ENCODE data around the gene ARIH1.
A peak's percentile ranks its signal among the peaks of the same experiment; 100 is the strongest.
"Not testable (repeated sequence)": the region's sequence is repeated elsewhere in the genome, so short reads cannot be mapped to it uniquely, and the experiment has no call there.

ARIH1 gene, protein sequence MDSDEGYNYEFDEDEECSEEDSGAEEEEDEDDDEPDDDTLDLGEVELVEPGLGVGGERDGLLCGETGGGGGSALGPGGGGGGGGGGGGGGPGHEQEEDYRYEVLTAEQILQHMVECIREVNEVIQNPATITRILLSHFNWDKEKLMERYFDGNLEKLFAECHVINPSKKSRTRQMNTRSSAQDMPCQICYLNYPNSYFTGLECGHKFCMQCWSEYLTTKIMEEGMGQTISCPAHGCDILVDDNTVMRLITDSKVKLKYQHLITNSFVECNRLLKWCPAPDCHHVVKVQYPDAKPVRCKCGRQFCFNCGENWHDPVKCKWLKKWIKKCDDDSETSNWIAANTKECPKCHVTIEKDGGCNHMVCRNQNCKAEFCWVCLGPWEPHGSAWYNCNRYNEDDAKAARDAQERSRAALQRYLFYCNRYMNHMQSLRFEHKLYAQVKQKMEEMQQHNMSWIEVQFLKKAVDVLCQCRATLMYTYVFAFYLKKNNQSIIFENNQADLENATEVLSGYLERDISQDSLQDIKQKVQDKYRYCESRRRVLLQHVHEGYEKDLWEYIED

GRCh38 chr15:72473614-72474465 lies at the start of gene ARIH1:
Gene ARIH1, plus strand, starts transcription at chr15:72474330. Its CDS starts 310 bp downstream, at chr15:72474640.
- DNase-seq (ENCODE audit: low spot score) = peak; percentile 95

- DNase-seq (ENCODE audit: low spot score) = no peak
Observed at GRCh38 chr15:72426753-72427152, 47.4 kb upstream of the ARIH1 start.

DNA sequence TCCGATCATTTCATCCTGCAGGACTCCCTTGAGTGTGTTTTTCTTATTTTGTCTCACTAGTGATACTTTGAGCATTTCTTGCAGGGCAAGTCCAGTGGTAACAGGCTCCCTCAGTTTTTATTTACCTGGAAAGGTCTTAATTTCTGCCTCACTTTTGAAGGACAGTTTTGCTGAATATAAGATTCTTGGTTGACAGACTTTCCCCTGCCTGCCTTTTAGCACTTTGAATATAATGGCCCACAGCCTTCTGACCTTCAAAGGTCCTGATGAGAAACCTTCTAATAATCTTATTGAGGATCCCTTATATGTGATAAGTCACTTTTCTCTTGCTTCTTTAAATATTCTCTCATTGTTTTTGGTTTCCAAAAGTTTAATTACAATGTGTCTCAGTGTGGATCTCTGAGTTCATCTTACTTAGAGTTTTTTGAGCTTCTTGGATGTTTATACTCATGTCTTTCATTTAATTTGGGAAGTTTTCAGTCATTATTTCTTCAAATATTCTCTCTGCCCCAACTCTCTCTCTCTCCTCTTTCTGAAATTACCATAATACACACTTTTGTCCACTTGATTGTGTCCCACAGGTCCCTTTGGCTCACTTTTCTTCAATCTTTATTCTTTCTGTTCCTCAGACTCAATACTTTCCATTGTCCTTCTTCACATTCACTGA lies 36.3 kb upstream of the ARIH1 start:
- no peak for DNase-seq (ENCODE audit: low spot score)

- not testable (repeated sequence) for DNase-seq (ENCODE audit: low spot score)
Observed at GRCh38 chr15:72442848-72443247, 31.3 kb upstream of the ARIH1 start.

- no peak for DNase-seq (ENCODE audit: low spot score)
Observed at GRCh38 chr15:72445426-72445825, 28.7 kb upstream of the ARIH1 start.

GRCh38 chr15:72450805-72451204 lies 23.3 kb upstream of the ARIH1 start:
- DNase-seq (ENCODE audit: low spot score) = no peak

DNA sequence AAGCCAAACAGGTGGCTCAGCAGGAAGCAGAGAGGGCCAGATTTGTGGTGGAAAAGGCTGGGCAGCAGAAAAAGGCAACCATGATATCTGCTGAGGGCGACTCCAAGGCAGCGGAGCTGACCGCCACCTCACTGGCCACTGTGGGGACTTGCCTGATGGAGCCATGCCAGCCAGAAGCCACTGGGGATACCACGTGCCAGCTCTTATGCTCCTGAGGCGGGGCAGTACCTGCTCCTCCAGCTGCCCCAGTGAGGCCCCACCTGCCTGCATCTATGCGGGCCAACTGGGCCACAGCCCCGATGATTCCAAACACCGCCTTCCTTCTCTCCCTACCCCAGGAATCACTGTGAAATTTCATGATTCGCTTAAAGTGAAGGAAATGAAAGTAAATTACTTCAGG lies 22.9 kb upstream of the ARIH1 start:
- DNase-seq (ENCODE audit: low spot score) = no peak

- DNase-seq (ENCODE audit: low spot score) = no peak
Observed at GRCh38 chr15:72456684-72457083, 17.4 kb upstream of the ARIH1 start.

DNA sequence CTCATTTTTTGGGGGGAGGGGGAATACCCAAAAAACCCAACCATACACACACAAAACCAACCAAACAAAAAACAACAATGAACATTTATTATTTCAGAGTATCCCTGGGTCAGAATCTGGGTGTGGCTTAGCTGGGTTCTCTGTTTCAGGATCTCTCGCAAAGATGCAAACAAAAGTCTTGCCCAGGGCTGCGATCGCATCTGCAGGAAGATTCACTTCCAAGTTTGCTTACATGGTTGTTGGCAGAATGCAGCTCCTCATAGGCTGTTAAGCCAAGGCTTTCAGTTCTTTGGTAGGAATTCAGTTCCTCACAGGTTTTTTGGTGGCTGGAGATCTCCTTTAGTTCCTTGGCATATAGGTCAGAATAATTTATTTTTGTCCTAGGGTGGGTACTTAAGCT lies 13.7 kb upstream of the ARIH1 start:
- no peak for DNase-seq (ENCODE audit: low spot score)

GRCh38 chr15:72463702-72464101 lies 10.4 kb upstream of the ARIH1 start:
- DNase-seq (ENCODE audit: low spot score) = no peak

DNA sequence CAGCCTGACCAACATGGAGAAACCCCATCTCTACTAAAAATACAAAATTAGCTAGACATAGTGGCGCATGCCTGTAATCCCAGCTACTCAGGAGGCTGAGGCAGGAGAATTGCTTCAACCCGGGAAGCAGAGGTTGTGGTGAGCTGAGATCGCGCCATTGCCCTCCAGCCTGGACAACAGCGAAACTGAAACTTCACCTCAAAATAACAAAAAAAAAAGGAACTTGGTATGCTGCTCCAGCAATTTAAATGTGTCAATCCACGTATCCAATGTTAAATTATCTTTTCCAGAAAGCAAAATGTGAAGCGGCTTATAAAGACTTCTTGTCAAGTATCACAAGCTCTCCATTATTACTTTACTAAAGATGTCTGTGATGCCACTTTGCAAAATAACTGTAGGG lies 9.9 kb upstream of the ARIH1 start:
- DNase-seq (ENCODE audit: low spot score) = no peak

- no peak for DNase-seq (ENCODE audit: low spot score)
Observed at GRCh38 chr15:72468103-72468502, 6.0 kb upstream of the ARIH1 start.

- peak; percentile 64 for DNase-seq (ENCODE audit: low spot score)
Observed at GRCh38 chr15:72472992-72473610, 1.0 kb upstream of the ARIH1 start.

DNA sequence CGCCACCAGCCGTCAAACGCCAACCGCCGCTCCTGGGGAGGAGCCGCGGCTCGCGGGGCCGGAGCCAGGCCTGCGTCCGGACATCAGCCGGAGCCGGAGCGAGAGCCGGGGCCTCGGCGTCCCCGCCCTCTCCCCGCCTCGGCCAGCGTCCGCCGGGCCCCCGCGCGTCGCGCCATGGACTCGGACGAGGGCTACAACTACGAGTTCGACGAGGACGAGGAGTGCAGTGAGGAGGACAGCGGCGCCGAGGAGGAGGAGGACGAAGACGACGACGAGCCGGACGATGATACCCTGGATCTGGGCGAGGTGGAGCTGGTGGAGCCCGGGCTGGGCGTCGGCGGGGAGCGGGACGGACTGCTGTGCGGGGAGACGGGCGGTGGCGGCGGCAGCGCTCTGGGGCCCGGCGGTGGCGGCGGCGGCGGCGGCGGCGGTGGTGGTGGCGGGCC lies 359 bp downstream of the ARIH1 start:
- DNase-seq (ENCODE audit: low spot score) = no peak

DNA sequence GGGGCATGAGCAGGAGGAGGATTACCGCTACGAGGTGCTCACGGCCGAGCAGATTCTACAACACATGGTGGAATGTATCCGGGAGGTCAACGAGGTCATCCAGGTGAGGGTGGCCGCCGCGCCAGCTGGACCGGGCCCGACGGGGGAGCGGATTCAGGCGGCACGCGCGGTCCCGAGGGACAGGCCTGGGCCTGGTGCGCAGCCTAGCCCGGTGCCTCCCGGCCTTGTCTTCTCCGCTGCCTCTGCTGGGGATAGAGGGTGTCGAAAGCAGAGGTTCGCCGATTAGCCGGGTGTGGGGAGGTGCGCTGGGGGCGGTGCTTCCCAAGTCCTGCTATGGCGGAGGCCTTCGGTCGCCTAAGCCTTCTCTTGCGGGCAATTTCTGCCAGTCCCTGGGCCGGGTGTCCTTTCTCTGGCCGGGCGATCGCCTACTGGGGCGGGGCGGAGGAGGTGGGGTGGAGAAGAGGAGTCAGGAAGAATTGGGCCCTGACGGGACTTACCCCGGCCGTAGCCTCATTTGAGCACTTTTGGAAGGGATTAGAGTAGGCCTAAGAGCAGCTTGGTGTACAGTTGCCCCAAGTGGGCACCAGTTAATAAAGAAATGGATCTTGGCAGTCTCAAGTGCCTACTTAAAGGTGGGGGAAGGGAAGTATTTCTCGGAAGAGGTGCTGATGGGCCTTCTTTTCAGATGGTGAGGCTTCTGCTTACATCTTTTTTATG lies 940 bp downstream of the ARIH1 start:
- peak; percentile 89 for DNase-seq (ENCODE audit: low spot score)

DNA sequence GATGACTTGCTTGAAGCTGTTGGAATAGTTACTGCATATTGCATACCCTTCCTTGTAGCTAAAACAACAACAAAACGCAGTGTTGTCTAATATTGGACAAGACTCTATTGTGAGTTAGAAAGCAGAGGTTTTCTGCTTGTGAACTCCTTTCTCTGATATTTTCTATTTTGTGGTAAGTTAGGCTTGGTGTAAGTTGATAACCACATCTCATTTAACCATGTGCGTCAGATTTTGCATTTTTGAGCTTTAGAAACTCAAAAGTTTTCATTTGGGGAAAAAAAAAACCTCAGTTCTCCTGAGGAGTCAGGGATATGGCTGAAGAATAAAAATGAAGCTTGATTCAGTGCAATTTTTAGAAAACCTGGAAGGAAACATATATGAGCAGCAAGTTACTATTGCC lies 1.5 kb downstream of the ARIH1 start:
- no peak for DNase-seq (ENCODE audit: low spot score)

- DNase-seq (ENCODE audit: low spot score) = not testable (repeated sequence)
Observed at GRCh38 chr15:72476330-72476729, 2.2 kb downstream of the ARIH1 start.

DNA sequence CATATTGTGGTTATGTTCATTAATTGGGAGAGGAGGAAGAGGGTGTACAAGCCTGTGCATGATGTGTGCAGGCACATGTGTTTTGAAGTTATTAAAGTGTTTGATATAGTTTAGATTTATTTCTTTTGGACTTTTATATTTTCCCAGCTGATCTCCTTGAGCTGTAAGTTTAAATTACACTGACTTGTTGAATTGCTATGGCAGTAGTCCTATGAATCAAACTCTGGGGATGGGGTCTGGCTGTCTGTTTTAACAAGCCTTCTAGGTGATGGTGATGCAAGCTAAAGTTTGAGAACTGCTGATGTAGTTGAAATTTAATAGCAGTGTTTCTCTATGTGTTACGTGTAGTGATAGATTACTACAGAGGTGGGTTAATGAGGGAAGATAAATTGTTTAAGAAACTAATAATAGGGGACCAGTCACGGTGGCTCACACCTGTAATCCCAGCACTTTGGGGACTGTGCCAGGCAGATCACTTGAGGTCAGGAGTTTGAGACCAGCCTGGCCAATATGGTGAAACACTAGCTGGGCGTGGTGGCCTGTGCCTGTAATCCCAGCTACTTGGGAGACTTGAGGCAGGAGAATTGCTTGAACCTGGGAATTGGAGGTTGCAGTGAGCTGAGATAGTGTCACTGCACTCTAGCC lies 7.0 kb downstream of the ARIH1 start:
- no peak for DNase-seq (ENCODE audit: low spot score)

- DNase-seq (ENCODE audit: low spot score) = no peak
Observed at GRCh38 chr15:72482275-72482674, 8.1 kb downstream of the ARIH1 start.

DNA sequence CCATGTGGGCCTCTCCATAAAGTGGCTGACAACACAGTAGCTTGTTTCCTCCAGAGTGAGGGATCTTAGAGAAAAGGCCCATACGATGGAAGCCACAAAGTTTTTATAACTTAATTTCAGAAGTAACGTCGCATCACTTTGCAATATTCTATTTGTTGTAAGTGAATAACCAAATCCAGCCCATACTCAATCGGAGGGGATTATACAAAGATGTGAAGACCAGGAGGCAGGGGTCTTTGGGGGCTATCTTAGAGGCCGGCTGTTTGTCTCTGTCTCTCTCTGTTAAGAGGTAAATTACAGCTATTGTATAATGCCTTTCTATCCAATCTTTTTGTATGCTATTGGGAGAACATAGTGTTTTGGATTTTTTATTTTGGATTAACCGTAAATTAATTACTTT lies 9.1 kb downstream of the ARIH1 start:
- no peak for DNase-seq (ENCODE audit: low spot score)

DNA sequence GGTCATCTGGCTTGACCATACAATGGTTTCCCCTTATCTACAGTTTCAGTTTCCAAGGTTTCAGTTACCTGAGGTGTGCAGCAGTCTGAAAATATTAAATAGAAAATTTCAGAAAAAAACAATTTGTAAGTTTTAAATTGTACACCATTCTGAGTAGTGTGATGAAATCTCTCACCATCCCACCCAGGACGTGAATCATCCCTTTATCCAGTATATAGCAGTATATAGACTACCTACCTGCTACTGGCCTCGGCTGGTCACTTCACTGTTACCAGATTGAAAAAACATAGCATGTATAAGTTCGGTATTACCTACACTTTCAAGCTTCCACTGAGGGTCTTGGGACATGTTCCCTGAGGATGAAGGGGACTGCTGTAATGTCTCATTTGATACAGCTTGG lies 12.0 kb downstream of the ARIH1 start:
- DNase-seq (ENCODE audit: low spot score) = no peak

Measured in NAMALWA (cell line).